ENCODE measurements around the gene ODAD2.
A peak's percentile ranks its signal among the peaks of the same experiment; 100 is the strongest.
"Not testable (repeated sequence)": the region's sequence is repeated elsewhere in the genome, so short reads cannot be mapped to it uniquely, and the experiment has no call there.

ODAD2 gene

DNA sequence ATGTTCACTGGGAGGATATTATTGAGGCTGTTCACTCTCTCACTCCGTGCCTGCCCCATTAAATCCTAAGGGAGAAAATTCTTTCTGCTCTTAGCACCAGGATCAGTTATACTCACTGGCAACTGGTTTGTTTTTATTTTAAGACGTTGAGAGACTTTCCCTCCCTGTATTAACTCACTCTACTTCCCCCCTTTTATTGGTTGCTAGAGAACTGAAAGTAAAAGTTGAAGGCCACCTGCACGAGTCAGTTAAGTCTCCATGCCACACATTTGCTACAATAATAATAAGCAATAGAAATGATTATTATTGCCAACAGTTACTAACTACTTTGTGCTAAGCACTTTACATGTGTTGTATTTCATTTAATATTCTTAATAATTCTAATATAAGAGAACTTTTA, 40.5 kb downstream of the ODAD2 start:
- peak in 1 of 2 donors; percentile 1 for DNase-seq

DNA sequence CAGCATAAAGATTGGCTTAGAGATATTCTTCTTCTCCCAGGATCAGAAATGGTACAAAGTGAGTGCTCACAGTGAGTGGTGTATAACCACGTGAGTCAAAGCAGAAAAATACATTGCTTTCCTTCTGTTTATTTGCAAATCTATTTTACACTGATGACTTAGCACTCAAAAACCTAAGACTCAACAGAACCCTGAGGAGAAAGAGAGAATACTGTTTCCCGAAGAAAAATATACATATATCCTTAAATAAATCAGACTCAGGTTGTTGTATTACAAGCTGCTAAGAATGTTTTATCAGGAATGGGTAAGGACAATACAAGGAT, 48.7 kb downstream of the ODAD2 start:
- no peak for DNase-seq

DNA sequence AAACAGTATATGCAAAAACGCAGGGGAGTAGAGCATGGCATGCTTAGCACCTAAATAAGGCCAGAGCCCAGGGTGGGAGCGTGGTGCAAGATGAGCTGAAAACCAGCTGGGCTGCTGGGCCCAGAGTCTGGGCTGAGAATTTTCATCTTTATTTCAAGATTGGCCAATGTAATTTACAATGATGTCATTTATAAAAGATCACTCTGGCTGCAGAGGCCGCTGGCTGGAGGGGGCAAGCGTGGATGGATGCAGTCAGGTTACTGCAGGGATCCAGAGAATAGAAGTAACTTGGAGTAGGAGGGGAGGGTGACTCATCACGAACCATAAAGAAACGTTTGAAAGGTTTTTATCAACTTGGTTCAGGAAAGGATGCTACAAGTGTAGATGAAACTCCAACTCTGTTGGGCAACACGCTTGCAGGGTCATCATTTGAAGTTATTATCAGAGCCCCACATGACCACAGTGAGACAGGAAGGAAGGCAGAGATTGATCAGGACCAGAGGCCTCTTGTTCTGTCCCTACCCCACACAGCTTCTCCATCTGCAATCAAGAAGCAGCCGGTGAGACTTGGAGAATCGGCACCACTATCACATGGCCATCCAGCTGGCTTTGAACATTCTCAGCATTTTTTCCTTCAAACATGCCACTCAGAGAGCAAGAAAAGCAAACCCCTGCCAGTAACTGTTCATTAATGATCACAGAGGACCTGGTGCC, 49.2 kb downstream of the ODAD2 start:
- DNase-seq: no peak

DNA sequence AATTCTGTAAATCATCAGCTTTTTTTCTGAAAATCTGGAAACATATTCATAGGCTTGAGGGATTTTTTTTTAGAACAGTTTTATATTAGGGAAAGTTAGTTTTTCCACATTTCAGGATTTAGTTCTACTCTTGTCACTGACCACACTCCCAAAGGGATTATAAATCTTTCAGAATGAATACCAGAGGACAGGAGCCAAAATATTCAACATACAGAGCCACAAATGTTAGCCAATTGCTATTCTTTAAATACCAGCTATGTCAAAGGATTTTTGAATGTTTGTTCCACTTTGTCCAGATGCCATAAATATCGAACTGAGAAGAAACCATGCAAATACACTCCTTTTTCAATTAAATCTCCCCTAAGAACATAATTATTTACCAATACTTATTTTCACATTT, 50.7 kb downstream of the ODAD2 start:
- no peak for DNase-seq

DNA sequence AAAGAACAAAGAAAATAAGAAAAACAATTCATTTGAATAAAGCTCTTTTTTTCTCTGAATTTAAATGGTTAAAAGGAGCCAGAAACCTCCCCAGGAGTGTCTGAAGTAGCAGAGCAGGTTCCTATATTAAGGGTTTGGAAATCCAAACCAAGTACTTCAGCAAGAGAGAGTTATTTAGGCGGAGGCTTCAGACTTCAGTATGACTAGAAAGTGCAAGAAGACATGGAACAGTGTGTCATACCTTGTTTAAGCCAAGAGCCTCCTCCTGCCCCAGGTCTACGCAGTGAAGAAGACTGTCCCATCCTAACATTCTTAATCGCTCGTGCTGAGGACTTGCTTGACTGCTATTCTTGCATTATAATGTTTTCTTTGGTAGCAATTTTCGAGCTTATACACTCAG, 51.3 kb downstream of the ODAD2 start:
- DNase-seq: no peak

DNA sequence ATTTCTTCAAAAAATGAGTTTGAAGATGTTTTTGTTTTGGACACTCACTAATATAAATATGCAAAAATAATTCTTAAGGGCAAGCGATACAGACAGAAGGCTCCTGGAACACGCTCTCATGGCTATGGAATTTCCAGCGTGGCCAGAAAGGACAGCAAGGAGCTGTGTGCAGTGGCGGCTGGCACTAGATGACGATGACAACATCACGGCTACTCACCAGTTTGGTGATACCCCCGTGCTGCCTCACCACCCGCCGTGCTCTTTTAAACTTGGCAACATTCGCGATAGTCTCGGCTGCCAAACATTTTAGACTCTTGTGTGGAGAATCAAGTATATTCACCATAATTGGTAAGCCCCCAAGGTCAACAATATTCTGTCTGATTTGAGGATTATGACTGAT, 54.9 kb downstream of the ODAD2 start:
- DNase-seq: no peak

DNA sequence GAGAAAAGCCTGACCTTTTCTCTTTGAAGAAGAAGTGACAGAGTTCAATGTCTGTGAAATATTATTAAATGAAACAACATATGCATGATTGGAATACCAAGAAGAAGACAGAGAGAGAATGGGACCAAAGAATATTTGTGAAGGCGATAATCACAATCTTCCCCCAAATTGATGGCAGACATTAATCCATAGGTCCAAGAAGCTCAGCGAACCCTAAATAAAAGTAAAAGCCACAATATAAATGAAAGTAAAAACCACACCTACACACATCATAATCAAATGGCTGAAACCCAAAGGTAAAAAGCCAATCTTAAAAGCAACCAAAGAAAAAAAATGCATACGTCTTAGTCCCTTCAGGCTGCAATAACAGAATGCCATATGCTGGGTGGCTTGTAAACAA, 84.0 kb downstream of the ODAD2 start:
- no peak for DNase-seq

DNA sequence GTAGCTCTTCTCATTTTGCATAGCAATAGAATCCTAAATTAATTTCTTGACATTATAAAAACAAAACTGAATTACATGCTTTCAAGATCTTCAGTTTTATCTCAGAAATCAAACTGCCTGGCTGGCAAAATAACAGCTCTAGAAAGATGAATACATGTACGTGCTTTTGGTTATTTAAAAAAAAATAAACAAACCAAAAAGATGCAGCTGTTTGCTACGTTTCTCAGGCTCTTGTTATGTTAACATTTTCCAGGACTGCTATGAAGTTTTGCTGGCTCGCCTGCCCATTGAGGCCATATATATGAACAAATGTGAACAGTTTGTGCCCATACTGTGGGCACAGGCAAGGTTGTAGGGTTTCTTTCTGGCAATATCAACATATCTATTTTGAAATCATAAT, 86.6 kb downstream of the ODAD2 start:
- DNase-seq: no peak

DNA sequence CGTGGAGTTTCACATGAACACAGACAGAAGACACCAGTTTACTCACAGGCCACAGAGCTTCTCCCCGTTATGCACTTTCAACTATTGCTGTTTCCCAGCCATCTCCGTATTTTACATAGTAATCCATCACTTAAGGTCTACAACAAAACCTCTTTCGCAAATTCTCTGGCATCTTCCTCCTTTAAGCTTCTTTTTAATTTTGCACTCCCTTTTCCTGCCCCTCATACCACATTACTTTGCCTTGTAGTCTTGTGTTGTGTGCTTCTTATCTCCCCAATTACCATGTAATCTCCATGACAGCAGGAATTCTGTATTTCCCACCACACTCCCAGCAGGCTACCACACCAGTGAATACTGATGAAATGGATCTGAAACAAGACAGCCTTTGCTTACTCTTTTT, 87.3 kb downstream of the ODAD2 start:
- DNase-seq: no peak

DNA sequence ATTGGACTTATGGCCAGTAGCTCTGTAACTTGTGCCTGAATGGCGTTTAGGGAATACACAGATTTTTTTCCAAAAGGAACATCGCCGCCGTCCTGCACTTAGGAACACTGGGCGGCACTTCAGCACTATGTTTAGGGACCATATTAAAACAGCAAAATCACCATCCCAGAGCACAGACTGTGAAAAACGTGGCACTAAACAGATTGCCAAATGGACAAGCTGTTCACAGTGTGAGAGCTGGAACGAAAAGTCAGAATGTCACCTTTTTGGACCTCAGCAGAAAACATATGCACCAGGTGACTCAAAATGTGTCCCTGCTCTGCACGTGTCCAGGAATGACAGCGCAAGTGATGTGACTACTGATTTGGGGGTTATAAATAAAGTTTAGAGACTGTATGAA, 87.9 kb downstream of the ODAD2 start:
- DNase-seq: no peak

DNA sequence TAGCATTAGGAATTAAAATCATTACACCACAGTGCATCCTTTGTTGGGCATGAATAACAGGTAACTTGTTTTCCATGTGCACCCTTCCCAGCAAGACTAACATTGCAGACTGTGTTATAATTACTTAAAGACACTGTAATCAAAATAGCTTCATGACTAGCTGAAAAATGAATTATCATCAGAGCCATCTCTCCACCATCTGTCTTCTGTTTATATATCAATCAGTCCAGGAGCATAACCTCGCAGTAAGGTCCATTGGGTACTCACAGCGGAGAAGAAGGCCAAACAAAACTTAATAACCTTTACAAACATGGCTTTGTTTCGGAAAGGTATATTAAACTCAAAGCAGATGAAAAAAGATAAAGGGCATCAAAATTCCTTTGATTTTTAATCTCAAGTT, 90.6 kb downstream of the ODAD2 start:
- DNase-seq: no peak

DNA sequence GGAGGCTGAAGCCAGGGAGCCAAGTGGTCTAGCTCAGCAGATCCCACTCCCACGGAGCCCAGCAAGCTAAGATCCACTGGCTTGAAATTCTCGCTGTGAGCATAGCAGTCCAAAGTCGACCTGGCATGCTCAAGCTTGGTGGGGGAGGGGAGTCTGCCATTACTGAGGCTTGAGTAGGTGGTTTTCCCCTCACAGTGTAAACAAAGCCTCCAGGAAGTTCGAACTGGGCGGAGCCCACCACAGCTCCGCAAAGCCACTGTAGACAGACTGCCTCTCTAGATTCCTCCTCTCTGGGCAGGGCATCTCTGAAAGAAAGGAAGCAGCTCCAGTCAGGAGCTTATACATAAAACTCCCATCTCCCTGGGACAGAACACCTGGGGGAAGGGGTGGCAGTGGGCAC, 99.4 kb downstream of the ODAD2 start:
- not testable (repeated sequence) for DNase-seq

DNA sequence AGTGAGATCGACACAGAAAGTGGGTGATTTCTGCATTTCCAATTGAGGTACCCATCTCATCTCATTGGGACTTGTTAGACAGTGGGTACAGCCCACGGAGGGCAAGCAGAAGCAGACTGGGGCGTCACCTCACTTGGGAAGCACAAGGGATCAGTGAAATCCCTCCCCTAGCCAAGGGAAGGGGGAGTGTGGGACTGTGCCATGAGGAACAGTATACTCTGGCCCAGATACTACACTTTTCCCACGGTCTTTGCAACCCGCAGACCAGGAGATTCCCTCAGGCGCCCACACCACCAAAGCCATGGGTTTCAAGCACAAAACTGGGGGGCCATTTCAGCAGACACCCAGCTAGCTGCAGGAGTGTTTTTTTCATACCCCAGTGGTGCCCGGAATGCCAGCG, 99.8 kb downstream of the ODAD2 start:
- DNase-seq: no peak

DNA sequence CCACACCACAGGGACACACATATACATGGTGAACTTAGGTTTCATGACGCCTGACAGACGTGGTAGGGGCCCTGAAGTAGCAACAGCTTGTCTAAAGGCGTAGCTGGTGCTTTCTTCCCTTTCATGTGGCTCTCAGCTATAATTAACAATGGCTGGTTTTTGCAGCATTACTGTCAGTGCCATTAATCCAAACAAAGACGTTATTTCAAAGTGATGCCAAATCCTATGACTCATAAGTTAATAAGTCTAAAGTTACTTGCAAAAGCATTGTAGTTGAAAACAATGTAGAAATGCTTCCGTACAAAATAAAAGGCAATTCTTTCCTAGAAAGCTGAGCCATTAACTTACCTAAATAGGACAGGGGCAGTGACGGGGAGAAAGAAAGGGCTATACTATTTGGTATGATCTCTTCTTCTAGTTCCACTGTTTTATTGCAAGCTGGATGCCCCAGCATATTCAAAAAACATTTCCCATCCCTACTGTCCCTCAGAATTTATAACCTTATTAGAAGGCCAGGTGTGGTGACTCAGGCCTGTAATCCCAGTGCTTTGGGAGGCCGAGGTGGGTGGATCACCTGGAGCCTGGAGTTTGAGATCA, 105.4 kb downstream of the ODAD2 start:
- no peak for DNase-seq

DNA sequence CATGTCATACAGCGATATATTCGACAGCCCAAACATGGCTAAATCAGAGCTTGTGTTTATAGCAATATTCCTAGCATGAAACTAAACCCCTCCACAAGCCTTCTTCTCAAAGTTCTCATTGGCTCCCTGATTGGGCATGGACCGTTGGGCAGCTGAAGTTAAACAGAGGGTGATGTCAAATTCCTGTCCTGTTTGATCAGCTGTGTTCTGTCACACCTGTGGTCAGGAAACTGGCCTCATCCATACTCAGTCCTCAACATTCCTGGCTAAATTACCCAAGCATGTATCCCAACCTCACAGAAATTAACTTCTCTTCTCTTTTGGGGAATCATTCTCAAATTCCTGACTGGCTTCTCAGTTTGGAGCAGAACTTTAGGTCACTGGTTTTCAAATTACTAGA, 107.9 kb downstream of the ODAD2 start:
- no peak for DNase-seq

DNA sequence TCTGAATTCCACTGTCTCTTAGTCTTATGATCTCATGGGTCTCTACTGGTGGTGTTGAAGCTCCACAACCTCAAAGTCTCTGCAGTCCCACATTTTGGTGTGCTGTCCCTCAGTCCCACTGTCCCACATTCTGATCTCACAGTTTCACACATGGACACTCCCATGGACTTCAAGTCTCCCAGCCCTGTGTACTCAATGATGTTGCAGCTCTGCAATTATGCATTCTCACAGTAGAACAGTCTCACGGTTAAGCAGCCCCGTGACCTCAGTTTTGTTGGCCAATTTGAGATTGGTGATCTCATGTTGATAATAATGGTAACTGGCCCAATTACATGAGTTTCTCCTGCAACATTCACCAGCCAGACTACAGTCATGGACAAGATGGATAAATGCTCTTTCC, 109.4 kb downstream of the ODAD2 start:
- no peak for DNase-seq

DNA sequence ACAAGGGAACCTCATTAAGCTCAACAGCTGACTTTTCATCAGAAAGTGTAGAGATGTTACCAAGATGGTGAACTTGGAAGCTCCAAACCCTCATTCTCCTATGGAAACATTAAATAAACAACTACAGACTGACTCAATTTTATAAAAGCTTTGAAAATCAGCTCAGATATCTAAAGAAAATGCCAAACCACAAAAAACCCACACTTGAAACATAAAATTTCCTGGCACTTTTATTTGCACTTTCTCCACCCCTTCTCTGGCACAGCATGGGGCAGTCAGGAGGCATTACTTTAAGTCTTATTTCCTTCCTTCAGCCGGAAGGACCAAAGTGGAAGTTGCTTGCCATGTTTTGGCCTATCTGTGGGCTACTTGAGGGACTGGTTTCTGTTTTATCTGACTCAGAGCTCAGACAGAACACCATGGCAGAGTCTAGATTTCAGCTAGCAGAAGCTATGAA, 114.7 kb downstream of the ODAD2 start:
- DNase-seq: no peak

DNA sequence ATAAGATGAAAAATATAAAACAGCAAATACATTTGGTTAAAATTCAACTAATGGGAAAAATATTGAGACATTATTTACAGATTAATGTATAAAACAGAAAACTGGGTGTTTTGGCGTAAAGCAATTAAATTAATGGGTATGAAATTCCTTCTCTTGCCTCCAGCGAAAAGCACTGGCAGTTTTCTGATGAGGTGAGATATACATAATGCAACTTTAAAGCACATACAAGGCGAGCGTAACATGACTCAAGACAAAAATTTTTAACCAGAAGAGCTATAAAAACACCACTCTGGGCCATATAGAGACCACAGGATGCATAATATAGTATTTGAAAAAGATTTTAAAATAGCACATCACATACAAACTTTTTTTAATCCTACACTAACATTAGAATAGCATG, 120.6 kb downstream of the ODAD2 start:
- DNase-seq: no peak

DNA sequence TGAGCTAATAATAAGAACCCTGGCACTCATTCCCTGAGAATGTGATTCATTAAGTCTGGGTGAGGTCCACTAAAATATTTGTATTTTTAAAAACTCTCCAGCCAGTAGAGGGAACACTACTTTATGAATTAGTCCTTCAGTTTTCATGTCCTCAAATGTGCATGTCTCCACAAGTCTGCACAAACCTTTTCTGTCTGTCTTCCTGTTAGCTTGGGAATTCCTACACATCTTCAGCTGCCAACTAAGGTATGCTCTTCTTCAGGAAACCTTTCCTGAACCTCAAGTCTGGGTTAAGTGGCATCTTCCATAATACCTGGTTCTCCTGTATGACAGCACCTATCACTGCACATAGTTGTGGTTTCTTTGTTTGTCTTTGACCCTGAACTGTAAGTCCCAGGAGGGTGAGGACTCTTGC, 133.7 kb downstream of the ODAD2 start:
- DNase-seq: no peak

DNA sequence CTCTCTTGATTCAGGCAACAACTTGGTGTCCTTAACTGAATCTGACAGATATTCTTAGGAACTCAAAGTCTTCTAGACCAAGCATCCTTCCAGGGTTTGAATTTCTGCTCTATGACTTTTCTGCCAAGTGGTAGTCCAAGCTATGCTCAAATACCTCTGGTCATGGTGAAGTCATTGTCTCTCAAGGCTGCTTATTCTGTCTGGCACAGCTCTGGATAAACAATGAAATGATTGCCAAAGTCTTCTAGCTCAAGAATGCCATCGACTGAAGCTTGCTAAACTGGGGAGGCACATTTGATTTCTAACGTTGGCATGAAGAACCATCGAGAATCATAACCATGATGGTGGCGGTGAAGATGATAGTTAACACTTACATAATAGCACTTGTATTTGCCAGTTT, 137.1 kb downstream of the ODAD2 start:
- no peak for DNase-seq

DNA sequence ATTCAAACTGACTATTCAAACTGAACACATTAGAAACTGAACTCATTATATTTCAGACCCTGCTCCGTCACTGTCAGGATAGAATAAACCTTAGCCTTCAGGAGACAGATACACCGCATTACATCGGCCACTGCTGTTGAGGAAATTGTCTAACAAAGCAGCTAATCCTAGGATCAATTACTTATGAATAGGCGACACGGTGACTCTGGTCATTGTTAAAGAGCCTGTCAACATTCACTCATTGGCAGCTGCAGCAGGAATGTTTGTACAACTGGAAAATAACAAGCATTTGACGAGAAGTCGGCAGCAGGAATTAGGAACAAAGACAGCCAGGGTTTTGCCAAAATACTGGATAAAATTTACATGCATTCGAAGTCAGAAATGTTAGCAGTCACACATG, 141.3 kb downstream of the ODAD2 start:
- no peak for DNase-seq

DNA sequence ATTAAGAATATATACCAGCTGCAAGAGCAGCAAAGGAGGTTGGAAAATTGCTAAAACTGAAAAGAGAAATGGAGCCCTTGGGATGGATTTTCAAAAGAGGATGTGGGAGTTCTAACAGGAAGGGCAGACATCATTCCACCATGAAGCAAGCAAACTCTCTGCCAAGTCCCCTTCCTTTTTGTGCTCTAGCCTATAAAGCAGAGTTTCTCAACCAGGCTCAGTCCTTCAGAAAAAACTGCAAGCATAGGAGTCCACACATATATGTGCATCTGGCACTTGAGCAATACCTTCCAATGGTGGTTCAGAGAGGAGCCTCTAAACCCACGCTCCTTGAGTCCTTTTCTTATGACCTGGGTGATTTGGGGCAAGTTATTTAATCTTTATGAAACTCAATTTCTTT, 154.7 kb downstream of the ODAD2 start:
- DNase-seq: peak; percentile 63 to 76

DNA sequence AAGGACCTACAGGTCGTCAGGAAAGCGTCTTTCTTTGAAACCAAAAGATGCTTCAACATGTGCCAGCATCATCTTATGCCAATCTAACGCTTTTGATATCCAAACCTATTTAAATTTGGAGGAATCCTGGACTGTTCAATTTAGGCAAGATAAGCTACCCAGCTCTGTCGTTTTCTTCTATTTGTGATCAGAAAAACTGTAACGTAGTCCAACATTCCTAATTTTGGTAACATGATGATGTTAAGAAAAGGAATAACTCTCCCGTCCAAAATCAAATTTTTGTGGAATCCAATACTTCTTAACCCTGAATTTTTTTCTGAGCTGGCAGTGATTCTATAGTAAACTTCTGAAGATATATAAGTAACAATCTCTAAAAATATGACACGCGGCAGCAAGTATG, 160.0 kb downstream of the ODAD2 start:
- DNase-seq: no peak

DNA sequence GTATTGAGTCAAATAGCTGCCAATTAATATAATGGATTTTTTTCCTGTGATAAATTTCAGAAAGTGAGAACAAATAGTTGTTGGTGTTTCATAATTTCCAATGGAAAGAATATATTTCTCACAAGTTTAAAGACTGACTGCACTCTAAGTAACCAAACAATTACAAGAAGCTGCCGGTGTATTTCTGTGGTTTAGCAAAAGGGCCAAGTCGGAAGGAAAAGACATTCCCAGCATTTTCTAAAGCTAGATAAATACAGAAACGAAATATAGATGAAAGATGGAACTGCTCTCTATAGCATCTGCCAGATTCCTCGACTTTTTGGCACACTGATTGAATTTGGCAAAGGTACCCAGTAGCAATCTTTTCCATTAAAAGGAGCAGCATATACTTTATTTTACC, 160.5 kb downstream of the ODAD2 start:
- DNase-seq: no peak

DNA sequence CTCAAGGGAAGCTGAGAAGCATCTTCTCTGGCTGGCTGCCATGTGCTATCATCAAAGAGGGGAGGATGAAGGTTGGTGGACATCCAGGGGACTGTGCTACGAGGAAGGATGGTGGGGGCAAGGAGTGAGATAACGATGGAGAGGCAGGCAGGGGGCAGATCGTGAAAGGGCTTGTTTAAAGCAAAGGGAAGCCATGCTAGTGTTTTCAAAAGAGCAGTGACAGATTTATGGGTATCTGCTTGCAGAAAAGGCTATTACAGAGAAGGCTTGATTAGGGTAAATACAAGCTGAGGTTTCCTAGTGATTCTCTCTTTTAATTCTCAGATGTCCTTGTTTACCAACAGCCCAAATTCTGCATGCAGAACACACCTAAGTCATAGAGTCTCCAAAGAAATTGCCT, 164.4 kb downstream of the ODAD2 start:
- no peak for DNase-seq
